IPS-18c (cell line): ENCODE measurements around the gene VDAC1.
"Not testable (repeated sequence)": the region's sequence is repeated elsewhere in the genome, so short reads cannot be mapped to it uniquely, and the experiment has no call there.

Experiments used
- H3K4me3 ChIP-seq: 2 replicates; pipeline ENCODE4 v1.7.0; 2013; ENCODE audit warnings: low read depth, mild to moderate bottlenecking, low read length, moderate library complexity; ENCODE audit not compliant: insufficient read depth
- H3K9me3 ChIP-seq: one replicate; pipeline ENCODE4 v1.6.1; 2013; ENCODE audit warnings: mild to moderate bottlenecking, low read length, moderate library complexity; ENCODE audit not compliant: control insufficient read depth, insufficient read depth

The VDAC1 gene

DNA sequence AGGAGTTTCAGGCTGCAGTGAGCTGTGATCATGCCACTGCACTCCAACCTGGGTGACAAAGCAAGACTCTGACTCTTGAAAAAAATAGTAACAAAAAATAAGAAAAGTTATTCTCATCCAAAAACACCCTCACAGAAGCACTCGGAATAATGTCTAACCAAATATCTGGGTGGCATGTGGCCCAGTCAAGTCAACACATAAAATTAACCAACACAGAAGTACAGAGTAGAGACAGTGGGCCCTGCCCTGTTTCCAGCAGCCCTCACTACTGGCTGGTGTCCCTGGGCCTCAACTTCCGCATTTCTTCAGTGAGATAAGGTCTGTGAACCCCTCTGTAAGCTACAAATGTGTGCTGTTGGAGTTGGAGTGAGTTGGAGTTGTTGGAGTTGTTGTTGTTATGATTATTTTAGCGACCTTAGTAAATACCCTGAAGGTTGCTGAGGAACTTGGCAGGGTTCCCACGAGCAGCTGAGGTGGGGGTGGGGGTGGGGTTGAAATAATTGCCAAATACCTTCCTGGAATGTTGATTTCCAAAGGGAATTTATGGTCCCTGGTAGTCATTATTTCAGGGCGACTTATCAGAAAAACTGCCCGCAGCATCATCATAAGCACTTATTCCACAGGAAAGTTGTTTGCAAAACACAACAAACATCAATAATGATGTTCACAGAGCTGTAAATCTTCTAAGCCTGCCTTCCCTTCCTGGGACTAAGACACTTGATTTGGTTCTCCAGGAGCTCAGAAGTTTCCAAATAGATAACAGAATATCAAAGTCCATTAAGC is 66.5 kb downstream of the VDAC1 start:
- no peak overlapping the region for H3K4me3 ChIP-seq
- peaks cover 3% of the 10 kb centered on the region for H3K9me3 ChIP-seq

DNA sequence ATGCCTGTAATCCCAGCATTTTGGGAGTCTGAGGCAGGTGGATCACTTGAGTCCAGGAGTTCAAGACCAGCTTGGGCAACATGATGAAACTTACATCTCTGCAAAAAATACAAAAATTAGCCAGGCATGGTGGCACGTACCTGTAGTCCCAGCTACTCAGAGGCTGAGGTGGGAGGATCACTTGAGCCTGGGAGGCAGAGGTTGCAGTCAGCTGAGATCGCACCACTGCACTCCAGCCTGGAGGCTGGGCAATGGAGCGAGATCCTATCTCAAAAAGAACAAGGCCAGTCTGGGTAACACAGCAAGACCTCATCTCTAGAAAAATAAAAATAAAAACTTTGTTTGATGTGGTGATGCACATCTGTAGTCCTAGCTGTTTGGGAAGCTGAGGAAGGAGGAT is 67.1 kb downstream of the VDAC1 start:
- not testable (repeated sequence) for H3K4me3 ChIP-seq, H3K9me3 ChIP-seq

DNA sequence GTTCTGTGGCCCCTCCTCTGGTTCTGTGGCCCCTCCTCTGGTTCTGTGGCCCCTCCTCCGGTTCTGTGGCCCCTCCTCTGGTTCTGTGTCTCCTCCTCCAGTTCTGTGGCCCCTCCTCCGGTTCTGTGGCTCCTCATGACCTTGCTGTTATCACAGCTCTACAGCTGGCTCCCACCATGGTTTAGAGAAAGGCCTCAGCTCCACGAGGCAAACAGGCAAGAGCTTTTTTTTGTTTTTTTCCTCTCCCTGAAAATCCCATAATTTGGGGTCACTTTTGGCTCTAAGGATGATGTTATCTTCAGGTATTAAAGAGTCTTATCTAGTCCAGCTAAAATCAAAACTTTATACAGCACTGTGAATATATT is 68.1 kb downstream of the VDAC1 start:
- H3K4me3 ChIP-seq = no peak overlapping the region
- H3K9me3 ChIP-seq = peaks cover 3% of the 10 kb centered on the region

DNA sequence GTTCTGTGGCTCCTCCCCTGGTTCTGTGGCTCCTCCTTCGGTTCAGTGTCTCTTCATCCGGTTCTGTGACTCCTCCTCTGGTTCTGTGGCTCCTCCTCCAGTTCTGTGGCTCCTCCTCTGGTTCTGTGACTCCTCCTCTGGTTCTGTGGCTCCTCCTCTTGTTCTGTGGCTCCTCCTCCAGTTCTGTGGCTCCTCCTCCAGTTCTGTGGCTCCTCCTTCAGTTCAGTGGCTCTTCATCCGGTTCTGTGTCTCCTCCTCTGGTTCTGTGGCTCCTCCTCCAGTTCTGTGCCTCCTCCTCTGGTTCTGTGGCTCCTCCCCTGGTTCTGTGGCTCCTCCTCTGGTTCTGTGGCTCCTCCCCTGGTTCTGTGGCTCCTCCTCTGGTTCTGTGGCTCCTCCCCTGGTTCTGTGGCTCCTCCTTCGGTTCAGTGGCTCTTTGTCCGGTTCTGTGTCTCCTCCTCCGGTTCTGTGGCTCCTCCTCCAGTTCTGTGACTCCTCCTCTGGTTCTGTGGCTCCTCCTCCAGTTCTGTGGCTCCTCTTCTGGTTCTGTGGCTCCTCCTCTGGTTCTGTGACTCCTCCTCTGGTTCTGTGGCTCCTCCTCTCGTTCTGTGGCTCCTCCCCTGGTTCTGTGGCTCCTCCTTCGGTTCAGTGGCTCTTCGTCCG is 68.7 kb downstream of the VDAC1 start:
- H3K9me3 ChIP-seq, H3K4me3 ChIP-seq: not testable (repeated sequence)

DNA sequence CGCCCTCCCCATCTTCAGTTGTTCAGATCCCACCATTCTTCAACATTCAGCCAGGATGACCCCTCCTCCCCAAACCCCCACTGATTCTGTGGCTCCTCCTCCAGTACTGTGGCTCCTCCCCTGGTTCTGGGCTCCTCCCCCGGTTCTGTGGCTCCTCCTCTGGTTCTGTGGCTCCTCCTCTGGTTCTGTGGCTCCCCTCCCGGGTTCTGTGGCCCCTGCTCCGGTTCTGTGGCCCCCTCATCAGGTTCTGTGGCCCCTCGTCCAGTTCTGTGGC is 69.2 kb downstream of the VDAC1 start:
- Histone ChIP-seq H3K9me3 (peaks cover 3% of the 10 kb centered on the region), H3K4me3 (no peak overlapping the region)

DNA sequence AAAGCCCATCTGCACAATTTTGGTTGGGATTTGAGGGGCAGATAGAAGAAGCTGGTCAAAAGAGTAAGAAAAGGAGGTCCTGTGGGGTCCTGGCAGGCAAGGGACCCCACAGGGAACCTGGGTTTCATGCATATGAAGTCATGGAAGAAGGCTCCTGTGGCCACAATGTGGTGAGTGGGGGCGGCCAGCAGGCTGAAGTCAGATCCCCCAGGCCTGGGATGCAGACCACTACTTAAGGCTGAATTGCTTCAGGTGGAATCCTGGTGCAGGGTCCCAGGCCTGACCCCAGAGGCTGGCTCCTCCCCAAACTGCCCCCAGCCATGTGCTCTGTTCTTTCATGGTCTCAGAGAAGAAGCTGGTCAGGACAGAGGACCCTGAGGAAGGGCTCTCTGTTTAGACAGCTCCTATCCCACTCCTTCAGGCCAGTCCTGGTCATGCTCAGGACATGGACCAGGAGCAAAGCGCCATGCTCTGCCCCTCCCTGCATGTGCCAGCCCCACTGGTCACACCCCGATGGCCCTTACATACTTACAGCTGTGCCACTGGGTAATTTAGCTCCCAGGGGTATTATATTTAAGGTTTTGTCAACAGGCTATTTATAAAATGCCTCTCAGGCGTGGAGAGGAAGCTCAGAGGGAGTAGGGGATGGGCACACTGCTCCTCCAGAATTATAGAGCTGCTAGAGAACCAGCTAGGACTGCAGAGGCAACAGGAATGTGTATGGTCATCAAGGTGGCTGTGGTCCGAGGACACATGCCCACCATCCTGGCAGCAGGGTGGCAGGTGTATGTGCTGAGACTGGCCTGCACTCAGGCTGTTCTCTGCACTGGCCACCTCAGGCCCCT is 69.7 kb downstream of the VDAC1 start:
- peaks cover 3% of the 10 kb centered on the region for H3K9me3 ChIP-seq
- no peak overlapping the region for H3K4me3 ChIP-seq

DNA sequence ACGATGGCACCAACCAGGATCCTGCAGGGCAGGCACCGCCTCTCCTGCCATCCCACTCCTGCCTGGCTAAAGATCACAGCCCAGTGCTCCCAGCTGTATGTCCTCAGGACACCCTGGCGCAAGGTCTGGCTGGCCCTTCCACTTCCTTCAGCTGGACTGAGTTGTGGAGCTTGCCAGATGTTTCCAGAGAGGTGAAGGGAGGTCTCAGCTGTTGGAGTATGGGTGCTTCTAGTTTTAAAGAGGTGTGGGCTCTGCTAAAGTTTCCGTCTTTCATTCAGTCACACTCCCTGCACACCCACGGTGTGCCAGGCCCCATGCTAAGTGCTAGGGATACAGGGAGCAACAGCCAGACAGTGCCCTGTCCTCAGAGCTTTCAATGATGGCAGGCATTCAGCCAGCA is 70.5 kb downstream of the VDAC1 start:
- H3K4me3 ChIP-seq = no peak overlapping the region

DNA sequence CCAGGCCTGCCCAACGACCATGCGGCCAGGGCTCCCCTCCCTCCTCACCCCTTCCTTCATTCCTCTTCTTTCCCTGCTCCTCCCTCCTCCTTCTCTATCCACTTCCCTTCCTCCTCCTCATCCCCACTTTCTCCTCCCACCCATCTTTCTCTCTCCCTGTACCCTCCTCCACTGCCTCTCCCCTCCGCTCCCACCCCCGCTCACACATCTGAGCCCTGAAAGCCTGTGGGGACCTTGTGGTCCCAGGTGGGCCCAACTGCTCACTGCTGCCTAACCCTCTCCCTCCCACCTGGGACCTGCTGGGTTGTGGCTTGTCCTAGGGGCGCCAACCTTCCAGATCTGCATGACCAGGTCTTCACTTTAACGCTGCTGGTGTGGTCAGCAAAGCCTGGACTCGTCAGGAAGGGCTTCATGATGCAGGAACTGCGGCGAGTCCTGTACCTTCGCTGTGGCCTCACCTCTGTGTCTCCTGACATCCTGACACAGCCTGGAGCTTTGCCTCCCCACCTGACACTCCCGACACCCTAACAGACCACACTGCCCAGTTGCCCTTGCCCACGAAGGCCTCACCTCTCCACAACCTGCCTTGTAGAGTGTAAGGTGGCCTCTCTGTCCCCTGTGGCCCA is 71.0 kb downstream of the VDAC1 start:
- Histone ChIP-seq H3K9me3 (peaks cover 3% of the 10 kb centered on the region), H3K4me3 (no peak overlapping the region)

More for the DNA sequence above, 70.5 kb downstream of the VDAC1 start:
- peaks cover 3% of the 10 kb centered on the region for H3K9me3 ChIP-seq

DNA sequence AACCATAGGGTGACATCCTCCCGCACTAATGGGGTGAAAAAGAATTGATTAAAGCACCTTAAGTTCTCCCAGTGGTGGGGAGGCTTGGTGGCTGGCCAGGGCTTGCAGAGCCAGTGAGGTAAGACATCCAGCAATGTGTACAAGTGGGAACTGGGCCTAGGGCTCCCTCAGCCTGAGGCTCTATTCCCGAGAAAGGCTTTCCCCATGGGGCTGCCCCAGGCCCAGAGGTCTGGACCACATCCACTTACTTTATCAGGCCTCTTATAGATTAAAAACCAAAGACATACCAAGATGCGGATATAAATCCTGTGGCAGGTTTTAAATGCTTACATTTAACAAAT is 71.6 kb downstream of the VDAC1 start:
- Histone ChIP-seq H3K9me3 (peaks cover 3% of the 10 kb centered on the region), H3K4me3 (no peak overlapping the region)

DNA sequence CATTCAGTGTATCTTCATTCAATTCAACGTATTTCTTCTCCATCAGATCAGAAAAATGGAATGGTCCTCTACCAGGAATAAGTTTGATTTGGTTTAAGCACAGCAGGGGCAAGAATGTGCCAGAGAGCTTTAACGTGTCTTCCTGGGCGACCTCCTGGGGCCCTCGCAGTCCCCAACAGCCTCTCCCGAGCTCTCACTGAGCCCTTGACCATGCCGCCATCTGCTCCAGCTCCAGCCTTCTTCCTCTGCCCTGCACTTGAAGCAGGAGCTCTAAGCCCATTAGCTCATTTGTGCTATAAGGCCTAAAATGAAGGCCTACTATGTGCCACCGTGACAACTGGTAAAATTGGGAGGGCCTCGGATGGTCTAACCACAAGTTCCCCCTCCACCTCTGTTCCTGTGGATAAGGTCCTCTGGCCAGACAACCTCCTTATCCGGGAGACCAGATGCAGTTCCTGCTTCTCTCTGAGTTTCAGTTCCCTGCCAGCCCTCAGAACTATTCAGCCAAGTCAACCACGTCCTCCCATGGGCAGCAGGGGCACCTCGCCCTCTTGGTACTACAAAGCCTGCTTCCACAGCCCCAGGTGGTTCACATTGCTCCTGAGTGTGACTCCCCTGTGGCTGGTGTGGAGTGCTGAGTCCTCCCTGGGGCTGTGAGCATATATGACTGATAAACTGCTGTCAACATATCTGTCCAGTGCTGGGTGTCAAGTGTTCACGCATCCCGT is 72.2 kb downstream of the VDAC1 start:
- Histone ChIP-seq H3K9me3 (peaks cover 3% of the 10 kb centered on the region), H3K4me3 (no peak overlapping the region)

DNA sequence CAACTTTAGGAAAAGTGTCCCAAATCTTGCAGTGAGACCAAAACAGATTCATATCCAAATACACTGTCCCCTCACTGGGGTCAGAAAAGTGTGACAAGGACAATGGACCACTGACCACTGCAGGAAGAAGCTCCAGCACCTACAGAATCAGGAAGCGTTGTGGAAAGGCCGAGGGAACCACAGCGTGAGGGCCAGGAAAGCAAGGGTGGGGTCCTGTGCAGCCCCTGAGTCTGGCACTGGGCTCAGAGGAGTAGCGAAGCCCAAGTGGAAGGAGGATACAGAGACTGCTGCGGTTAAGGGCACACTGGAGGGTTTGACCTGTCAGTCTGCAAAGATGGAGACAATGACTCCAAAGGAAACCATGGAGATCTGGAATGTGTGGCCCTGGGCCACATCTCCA is 73.2 kb downstream of the VDAC1 start:
- H3K4me3 ChIP-seq = no peak overlapping the region

DNA sequence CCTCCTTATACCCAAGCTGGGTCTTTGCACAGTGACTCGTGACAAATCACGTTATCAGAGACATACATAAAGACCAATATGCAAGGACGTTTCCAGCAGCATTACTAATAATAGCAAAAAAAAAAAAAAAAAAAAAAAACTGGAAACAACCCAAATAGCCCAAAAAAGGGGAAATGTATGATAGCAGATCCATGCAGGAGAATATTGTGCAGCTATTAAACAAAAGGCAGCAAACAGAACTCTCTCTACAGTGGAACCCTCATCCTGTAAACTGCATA is 74.0 kb downstream of the VDAC1 start:
- H3K4me3 ChIP-seq = no peak overlapping the region

More for the DNA sequence above, 73.2 kb downstream of the VDAC1 start:
- peaks cover 3% of the 10 kb centered on the region for H3K9me3 ChIP-seq

DNA sequence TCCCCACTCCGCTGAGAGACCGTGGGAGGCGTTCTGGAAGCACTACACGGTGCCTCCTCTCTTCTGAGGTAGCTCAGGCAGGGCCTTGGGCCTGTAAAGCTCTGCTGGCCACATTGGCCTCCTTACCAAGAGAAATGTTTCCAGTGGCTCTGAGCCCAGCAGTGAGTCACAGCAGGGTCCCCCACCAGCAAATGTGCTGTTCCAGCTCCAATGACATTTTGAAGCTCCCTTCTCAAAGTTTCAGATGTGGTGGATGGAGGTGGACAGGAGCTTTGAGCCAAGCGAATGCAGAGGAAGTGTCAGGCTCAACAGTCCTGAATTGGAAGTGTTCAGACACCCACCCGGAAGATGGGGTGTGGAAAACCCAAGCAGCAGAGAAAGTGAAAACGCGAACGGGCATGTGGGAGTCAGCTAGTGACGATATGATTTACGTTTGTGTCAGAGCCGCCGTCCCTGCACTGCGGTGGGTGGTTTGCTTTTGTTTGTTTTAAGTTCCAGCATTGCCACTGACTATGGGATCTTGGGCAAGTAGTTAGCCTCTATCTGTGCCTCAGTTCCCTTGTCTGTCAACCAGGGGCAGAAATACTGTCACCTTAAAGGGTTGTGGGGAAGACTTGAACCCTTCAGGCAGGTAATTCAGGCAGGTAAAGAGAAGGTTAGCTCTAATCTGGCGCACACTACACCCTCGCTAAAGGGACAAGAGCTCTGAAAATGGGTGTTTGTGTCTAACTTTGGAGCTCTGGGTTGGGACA is 74.5 kb downstream of the VDAC1 start:
- Histone ChIP-seq H3K9me3 (no peaks in the 10 kb centered on the region), H3K4me3 (no peak overlapping the region)

More for the DNA sequence above, 74.0 kb downstream of the VDAC1 start:
- H3K9me3 ChIP-seq = no peaks in the 10 kb centered on the region

DNA sequence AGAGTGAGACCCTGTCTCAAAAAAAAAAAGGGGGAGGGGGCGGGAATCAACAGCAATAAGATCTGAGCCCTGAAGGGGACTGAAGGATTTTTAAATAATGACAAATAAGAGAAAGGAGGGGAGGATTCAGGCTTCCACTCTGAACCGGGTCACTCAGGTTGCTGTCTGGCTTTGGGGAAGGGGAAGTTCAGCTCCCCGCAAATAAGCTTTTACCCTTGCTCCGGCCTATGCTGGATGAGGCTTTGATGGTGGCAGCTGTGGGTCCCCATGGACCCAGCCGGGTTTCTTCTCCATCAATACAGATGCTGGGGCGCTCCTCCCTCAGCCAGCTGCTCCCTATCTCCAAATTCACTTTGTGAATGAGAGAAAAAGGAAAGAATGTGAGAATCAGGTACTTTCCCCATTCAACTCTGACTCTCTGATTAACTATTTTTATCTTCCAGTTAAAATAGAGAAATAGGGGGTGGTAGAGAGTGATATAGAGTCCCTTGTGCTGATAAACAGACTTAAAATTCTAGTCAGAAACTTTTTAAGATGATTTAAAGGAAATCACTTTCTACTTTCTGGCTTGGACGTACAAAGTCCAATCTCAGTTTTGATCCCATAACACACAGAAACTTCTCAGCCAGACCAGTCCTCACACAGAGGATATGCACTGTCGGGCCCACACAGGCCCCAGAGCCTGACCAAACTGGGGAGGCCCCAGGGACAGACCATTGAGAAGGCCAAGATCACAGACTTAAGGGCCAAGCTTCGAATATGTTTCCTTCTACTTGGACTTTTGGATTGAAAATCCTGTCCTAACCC is 76.0 kb downstream of the VDAC1 start:
- no peak overlapping the region for H3K4me3 ChIP-seq
- H3K9me3 ChIP-seq = peaks cover 2% of the 10 kb centered on the region

DNA sequence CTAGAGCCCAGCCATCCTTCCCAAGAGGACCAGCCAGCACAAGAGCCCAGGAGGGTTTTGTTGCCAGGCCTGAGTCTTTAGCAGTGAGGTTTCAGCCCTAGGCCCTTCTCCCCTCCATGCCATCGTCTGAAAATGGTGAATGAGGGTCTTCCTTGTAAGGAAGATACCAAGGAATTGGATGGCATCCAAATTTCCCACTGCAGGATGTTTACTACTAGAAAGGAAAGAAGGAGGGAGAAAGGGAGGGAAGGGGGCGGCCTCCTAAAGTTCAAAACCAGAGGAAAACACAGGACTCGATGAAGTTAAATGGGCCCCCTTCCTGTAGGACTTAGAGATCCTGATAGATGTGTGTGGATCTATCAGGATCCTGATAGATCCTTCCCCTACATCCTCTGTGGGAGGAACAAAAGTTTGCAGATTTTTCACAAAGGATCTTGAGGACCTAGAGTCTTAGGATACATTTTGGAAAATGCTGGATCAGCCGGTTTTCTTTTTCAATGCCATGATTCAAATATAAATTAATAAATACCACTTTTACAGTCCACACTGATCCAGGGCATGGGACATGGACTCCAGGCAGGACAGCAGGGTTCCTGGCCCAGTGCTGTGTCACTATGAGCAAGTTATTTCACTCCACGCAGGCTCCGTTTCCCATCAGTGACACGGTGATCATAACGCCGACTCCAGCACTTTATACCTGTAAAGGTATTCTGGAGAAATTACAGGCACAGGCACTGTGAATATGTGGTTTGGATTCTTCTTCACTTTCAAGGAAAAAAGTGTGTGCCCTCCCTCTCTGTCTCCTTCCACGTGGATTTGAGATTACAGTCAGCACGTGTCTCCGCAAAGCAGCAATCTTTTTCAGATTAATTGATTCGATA is 77.2 kb downstream of the VDAC1 start:
- peaks cover 2% of the 10 kb centered on the region for H3K9me3 ChIP-seq
- H3K4me3 ChIP-seq = no peak overlapping the region
